Panc1 (cell line): Measurements from ENCODE around the gene C16orf90.

Experiments used
- CTCF ChIP-seq: fragments of 450-650 bp; IDR thresholded peaks from 2 replicates; pipeline ENCODE4 v1.5.1; 2017; ENCODE audit warnings: mild to moderate bottlenecking
- POLR2AphosphoS5 ChIP-seq: IDR thresholded peaks from 2 replicates; pipeline ENCODE4 v1.6.1; 2012; ENCODE audit warnings: mild to moderate bottlenecking, low read depth, low read length, moderate library complexity
- REST ChIP-seq, 2 experiments: IDR thresholded peaks; 2 replicates each; pipeline ENCODE4 v1.6.1; 2011 to 2012; ENCODE audit warnings: low read depth in 2 of 2, control low read depth in 1 of 2, low read length in 1 of 2, mild to moderate bottlenecking in 1 of 2, moderate library complexity in 1 of 2; ENCODE audit not compliant: insufficient read depth in 1 of 2
- SIN3A ChIP-seq: IDR thresholded peaks from 2 replicates; pipeline ENCODE4 v1.6.1; 2012; ENCODE audit warnings: low read depth, mild to moderate bottlenecking, low read length, moderate library complexity, borderline replicate concordance; ENCODE audit not compliant: insufficient read depth

- TF ChIP-seq CTCF (no peak), REST (IDR thresholded peaks at IDR 0.05; ENCODE audit: insufficient read depth in 1 of 2, low read depth in 2 of 2, low read length in 1 of 2) (no peak), SIN3A (no peak), POLR2AphosphoS5 (no peak)
These were observed 9.3 kb downstream of the C16orf90 start for GRCh38 chr16:3485821-3486505.
